ENCODE results near the gene AK9. TPM values are rescaled to one million over a fixed set of nuclear protein-coding genes. Genes with fewer than 3 reads are reported as not detected.
"Not testable (repeated sequence)": the region's sequence is repeated elsewhere in the genome, so short reads cannot be mapped to it uniquely, and the experiment has no call there.

Gene AK9
- polyA plus RNA-seq, 1 of the 3 experiments (the other 2 are of a cell fraction) = 0.76 TPM

GRCh38 chr6:109461733-109462526 is 229.1 kb downstream of the AK9 start:
- Histone ChIP-seq H3K4me1 (ENCODE audit: control insufficient read depth in 1 of 2, insufficient read depth in 2 of 2, low read depth in 1 of 2, low read length in 1 of 2) (peaks cover 0 to 1% of the 10 kb centered on the region in 2 experiments; a peak in 1 of 4 replicates), H3F3A (replicated peaks; ENCODE audit: insufficient read depth) (peaks cover 12% of the 10 kb centered on the region), H3K36me3 (replicated peaks in 1 of 2; ENCODE audit: control insufficient read depth in 1 of 2, insufficient read depth in 2 of 2, low read length in 1 of 2) (peaks cover 23 to 47% of the 10 kb centered on the region in 2 experiments), H3K9ac (no peak overlapping the region), H4K20me1 (ENCODE audit: insufficient read depth) (no peaks in the 10 kb centered on the region), H3K79me2 (ENCODE audit: insufficient read depth) (peaks cover 3% of the 10 kb centered on the region; the same call in 1 of the 2 replicates), H3K27me3 (ENCODE audit: insufficient read depth) (no peaks in the 10 kb centered on the region), H3K9me3 (no peaks in the 10 kb centered on the region), H3K27ac (ENCODE audit: low read depth in 2 of 2, low read length in 1 of 2) (no peak overlapping the region), H3K4me2 (no peak overlapping the region), H3K4me3 (ENCODE audit: low read depth in 2 of 2, low read length in 1 of 2) (no peak overlapping the region), H3K9me2 (no peaks in the 10 kb centered on the region), H2AFZ (ENCODE audit: low read depth) (no peak overlapping the region)
- DNase-seq = no peak
- POLR2A ChIA-PET = no interaction called here
- CTCF ChIA-PET = no interaction called here
- no peak for TF ChIP-seq NFIC (IDR thresholded peaks at IDR 0.05; ENCODE audit: borderline replicate concordance)
- no peak for TF ChIP-seq REST (IDR thresholded peaks at IDR 0.05; ENCODE audit: low read depth, low read length)
- no peak for TF ChIP-seq EP300 (IDR thresholded peaks at IDR 0.05; ENCODE audit: borderline replicate concordance in 1 of 2, low read depth in 1 of 2, low read length in 1 of 2)
- TF ChIP-seq CTCF (IDR thresholded peaks at IDR 0.05) = no peak
- TF ChIP-seq MXI1 (IDR thresholded peaks at IDR 0.05; ENCODE audit: low read depth, low read length) = no peak
- no peak for TF ChIP-seq NRF1 (IDR thresholded peaks at IDR 0.05; ENCODE audit: low read depth, low read length)
- TF ChIP-seq ELF1 (IDR thresholded peaks at IDR 0.05) = no peak
- TF ChIP-seq RAD21 (IDR thresholded peaks at IDR 0.05; ENCODE audit: low read length) = no peak
- no peak for TF ChIP-seq USF1 (IDR thresholded peaks at IDR 0.05; ENCODE audit: borderline replicate concordance, low read depth)
- TF ChIP-seq FOXJ3 (CRISPR knock-in tag; IDR thresholded peaks at IDR 0.05) = no peak
- TF ChIP-seq MAX (IDR thresholded peaks at IDR 0.05; ENCODE audit: low read depth) = no peak
- no peak for TF ChIP-seq IRF3 (IDR thresholded peaks at IDR 0.05; ENCODE audit: low read depth, low read length)
- no peak for TF ChIP-seq MEF2A (IDR thresholded peaks at IDR 0.05; ENCODE audit: borderline replicate concordance, low read depth)
- no peak for TF ChIP-seq RFX5 (IDR thresholded peaks at IDR 0.05; ENCODE audit: low read length)
- no peak for TF ChIP-seq CHD2 (IDR thresholded peaks at IDR 0.05; ENCODE audit: low read length, partially characterized antibody)
- no peak for TF ChIP-seq RXRA (IDR thresholded peaks at IDR 0.05; ENCODE audit: borderline replicate concordance, low read depth)
- WGBS (ENCODE audit: low lambda C conversion rate) = 89% methylated on average over 1 of the region's 1 CpG

GRCh38 chr6:109461205-109461604 is 229.8 kb downstream of the AK9 start:
- POLR2A ChIA-PET; CTCF ChIA-PET; DNase-seq; H2AFZ ChIP-seq (ENCODE audit: low read depth); H3K9ac ChIP-seq; H3K4me3 ChIP-seq (ENCODE audit: low read depth in 2 of 2, low read length in 1 of 2); H4K20me1 ChIP-seq (ENCODE audit: insufficient read depth); H3K27ac ChIP-seq (ENCODE audit: low read depth in 2 of 2, low read length in 1 of 2); H3K27me3 ChIP-seq (ENCODE audit: insufficient read depth); H3K9me3 ChIP-seq; H3K4me1 ChIP-seq (ENCODE audit: control insufficient read depth in 1 of 2, insufficient read depth in 2 of 2, low read depth in 1 of 2, low read length in 1 of 2); H3K9me2 ChIP-seq; H3K4me2 ChIP-seq; H3K79me2 ChIP-seq (ENCODE audit: insufficient read depth): not testable (repeated sequence)
- Histone ChIP-seq H3K36me3 (replicated peaks in 1 of 2; ENCODE audit: control insufficient read depth in 1 of 2, insufficient read depth in 2 of 2, low read length in 1 of 2) (peaks cover 19 to 43% of the 10 kb centered on the region in 2 experiments), H3F3A (replicated peaks; ENCODE audit: insufficient read depth) (peaks cover 15% of the 10 kb centered on the region)
- WGBS (ENCODE audit: low lambda C conversion rate) = 92% methylated on average over 1 of the region's 1 CpG
